ENCODE data around the gene RNASEH1.
"Not testable (repeated sequence)": the region's sequence is repeated elsewhere in the genome, so short reads cannot be mapped to it uniquely, and the experiment has no call there.

The RNASEH1 gene

DNA sequence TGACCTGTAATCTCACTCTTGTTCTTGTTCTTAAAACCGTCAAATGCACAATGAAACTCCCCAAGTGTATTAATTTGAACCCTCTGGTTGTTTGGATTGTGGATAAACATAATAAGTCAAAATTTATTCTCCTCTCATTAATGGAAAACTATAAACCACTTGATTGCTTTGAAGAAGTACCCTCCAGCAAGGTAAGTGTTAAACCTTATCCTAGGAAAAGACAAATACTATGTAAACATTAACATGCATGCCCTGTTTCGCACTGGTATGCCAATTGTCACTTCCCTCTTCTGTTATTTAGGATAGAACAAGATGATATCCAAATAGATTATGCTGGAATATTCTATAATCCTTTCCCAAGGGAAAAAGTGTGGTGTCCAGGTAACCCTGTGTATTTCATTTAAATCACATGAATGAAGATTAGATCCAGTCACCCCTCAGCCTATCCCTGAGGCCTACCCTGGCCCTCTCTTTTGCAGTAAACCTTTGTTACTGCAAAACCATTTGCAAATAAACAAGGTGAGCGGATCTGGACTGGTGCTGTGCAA, 40.1 kb downstream of the RNASEH1 start:
- FAIRE-seq = peak; percentile 65

DNA sequence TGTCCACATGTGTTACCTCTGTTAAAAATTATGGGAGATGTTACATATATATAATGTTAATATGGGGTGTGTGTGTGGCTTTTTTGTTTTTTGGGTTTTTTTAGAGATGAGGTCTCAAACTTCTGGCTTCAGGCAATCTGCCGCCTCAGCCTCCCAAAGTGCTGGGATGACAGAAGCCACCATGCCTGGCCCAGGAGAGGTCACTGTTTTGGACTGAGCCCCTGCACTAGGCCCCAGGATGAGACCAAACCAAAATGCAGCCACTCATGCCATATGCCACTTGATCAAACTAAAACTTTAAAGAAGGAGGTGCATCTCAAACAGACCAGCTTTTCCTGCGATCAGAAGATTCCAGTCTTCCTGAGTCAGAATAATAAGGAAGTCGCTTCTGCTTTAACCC, 41.3 kb downstream of the RNASEH1 start:
- no peak for FAIRE-seq

DNA sequence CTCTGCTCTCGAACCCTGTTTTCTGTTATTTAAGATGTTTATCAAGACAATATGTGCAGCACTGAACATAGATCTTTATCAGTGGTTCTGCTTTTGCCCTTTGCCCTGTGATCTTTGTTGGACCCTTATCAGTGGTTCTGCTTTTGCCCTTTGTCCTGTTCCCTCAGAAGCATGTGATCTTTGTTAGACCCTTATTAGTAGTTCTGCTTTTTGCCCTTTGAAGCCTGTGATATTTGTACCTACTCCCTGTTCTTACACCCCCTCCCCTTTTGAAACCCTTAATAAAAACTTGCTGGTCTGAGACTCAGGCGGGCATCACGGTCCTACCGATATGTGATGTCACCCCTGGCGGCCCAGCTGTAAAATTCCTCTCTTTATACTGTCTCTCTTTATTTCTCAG, 42.7 kb downstream of the RNASEH1 start:
- not testable (repeated sequence) for FAIRE-seq

DNA sequence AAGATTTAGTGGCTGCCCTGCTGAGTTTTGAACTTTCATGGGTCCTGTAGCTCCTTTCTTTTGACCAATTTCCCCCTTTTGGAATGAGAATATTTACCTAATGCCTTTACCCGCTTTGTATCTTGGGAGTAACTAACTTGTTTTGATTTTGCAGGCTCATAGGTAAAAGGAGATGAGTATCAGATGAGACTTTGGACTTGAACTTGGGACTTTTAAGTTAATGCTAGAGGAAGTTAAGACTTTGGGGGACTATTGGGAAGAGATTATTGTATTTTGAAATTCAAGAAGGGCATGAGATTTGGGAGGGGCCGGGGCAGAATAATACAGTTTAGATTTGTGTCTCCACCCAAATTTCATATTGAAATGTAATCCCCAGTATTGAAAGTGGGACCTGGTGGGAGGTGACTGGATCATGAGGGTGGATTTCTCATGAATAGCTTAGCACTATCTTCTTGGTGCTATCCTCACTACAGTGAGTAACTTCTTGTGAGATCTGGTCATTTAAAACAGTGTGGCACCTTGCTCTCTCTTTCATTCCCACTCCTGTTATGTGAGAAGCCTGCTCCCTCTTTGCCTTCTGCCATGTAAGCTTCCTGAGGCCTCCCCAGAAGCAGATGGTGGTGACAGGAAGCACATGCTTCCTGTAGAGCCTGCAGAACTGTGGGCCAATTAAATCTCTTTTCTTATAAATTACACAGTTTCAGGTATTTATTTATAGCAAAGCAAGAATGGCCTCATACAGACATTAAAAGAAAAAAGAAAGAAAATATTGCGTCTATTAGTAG, 44.9 kb downstream of the RNASEH1 start:
- FAIRE-seq = no peak

DNA sequence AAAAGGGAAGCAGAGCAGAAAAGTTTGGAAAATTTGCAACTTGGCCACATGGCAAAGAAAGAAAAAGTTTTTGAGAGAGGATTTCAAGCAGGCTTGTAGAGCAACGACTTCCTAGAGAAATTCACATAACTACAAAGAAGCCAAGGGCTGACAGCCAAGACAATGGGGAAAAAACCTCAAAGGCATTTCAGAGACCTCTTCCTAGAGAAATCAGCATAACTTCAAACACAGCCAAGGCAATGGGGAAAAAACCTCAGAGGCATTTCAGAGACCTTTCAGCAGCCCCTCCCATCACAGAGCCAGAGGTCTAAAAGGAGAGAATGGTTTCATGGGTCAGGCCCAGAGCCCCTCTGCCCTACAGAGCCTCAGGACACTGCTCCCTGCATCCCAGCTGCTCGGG, 46.0 kb downstream of the RNASEH1 start:
- no peak for FAIRE-seq

DNA sequence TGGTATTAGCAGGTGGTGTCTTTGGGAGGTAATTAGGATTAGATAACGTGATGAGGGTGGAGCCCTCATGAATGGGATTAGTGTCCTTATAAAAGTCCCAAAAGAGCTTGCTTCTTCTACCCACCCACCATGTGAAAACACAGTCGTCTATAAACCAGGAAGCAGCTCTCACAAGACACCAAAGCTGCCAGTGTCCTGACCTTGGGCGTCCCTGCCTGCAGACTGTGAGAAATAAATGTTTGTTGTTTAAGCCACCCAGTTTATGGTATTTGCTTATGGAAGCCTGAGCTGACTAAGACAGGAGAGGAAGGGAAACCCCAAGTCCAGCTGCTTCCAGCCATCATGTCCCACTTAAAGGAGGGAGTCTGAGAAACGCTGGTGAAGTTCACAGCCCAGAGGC, 52.4 kb downstream of the RNASEH1 start:
- FAIRE-seq = no peak

DNA sequence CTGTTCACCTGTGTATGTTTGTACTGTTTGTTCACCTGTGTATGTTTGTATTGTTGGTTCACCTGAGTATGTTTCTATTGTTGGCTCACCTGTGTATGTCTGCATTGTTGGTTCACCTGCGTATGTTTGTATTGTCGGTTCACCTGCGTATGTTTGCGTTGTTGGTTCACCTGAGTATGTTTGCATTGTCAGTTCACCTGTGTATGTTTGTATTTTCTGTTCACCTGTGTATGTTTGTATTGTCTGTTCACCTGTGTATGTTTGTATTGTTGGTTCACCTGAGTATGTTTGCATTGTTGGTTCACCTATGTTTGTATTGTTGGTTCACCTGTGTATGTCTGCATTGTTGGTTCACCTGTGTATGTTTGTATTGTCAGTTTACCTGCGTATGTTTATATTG, 53.4 kb downstream of the RNASEH1 start:
- no peak for FAIRE-seq

DNA sequence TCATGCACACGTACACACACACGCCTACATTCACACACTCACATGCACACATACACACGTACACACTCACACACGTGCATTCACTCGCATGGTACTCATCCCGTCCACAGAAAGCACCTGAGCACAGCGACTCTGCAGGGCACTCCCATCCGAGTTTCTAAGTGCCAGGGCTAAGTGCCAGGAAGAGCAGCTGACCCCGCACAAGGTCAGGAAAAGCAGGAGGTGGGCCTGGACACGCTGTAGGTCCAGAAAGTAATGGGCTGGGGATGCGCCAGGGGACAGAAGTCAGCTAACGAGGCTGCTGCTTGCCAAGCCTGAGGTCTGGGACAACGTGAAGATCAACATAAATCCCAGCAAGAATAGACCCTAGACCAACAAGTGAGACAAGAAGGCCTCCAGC, 54.6 kb downstream of the RNASEH1 start:
- no peak for FAIRE-seq

DNA sequence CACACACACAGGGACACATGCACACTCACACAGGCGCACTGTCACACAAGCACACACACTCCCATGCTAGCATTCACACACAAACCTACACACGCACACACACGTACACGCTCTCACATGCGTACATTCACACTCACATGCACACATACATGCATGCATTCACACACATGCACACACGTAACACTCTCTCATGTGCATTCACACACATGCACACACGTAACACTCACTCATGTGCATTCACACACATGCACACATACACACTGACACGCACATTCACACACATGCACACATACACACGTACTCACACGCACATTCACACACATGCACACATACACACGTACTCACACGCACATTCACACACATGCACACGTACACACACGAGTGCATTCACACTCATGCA, 55.1 kb downstream of the RNASEH1 start:
- FAIRE-seq = no peak

DNA sequence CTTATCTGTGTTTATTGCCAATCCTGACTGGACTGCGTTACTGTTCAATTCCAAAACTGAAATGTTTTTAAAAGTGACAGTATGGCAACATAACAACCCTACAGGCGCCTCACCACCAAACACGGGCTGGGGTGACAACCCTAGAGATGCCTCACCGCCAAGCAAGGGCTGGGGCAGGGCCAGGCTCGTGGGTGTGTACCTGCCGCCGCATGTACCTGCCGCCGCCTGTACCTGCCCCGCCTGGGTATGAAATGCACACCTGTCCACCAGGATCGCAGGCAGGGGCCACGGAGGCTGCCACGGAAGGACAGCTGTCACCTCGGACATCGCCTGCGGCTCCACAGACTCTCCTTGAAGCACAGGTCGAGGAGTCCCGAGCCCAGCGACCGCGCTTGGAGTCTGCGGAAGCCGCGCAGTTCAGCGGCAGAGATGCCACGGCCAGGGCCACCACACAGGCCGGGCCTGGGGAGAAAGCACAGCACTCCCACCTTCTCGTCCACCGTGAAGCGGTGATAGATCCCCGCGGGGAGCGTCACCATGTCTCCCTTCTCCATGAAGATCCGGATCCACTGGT, 57.7 kb downstream of the RNASEH1 start:
- FAIRE-seq = no peak

DNA sequence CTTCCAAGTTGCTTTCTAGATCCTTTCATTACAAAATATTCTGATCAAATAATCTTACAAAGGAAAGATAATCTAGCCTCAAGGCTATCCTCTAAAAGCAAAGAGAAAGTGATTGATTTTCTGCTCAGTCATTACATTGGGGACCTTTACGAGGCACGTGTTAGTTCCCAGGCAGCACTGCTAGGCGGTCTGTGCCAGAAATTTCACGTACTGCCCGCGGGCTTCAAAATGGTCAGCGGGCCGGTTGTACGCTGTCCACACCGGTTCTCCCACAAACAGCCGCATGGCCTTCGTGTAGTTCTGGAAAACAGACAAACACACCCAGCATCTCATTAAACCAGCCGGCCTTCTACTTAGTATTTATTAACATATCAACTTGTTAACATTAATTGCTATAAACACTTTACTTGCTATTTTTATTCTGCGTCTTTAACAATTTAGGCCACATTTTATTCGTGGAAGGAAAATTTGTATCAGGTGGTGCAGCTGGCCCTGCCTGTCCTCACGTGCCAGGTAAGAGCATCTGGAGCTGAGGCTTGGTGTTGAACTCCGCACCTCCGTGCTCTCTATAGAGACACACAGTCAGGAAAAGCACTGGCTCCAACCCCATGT, 59.2 kb downstream of the RNASEH1 start:
- FAIRE-seq = no peak

DNA sequence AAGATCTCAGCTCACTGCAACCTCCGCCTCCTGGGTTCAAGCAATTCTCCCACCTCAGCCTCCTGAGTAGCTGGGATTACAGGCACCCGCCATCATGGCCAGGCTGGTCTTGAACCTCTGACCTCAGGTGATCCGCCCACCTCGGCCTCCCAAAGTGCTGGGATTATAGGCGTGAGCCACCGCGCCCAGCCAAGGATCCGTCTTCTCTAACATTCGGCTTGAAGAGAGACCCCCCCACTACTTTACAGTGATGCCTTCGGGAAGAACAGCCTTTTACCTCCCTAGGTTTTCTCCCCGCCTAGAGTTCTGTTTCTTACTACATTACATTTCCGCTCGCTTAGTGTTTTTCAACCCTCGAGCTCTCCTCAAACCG, 61.4 kb downstream of the RNASEH1 start:
- FAIRE-seq = not testable (repeated sequence)
